HCT116 (cell line): ENCODE results near the gene HACD4. TPM values are rescaled to one million over a fixed set of nuclear protein-coding genes. Genes with fewer than 3 reads are reported as not detected.

Experiments
- ATAC-seq: fragments of 200-7000 bp; cut with Tn5 transposase; 2 replicates; pipeline ENCODE4 v1.9.1; 2020; ENCODE audit warnings: mild to moderate bottlenecking, moderate library complexity
- BruUV-seq: library from RNA; stranded (reverse); fragments of 400-500 nt; replicated peaks from 2 replicates; lab custom pipeline; 2021; lab: Mats Ljungman, UMichigan
- CTCF ChIA-PET: fragments of 300-600 bp; sonication (Branson Sonifier 250); formaldehyde crosslinking; loops from one replicate; lab custom pipeline; 2021; ENCODE audit warnings: antibody characterized with exemption; lab: Charles Lee
- POLR2A ChIA-PET: fragments of 300-600, 350-600 bp; sonication (Branson Sonifier 250); formaldehyde crosslinking; loops from one replicate; lab custom pipeline; 2021; ENCODE audit warnings: antibody characterized with exemption; lab: Charles Lee
- RAD21 ChIA-PET, 2 experiments: fragments of 300-600 bp; sonication (Branson Sonifier 250); formaldehyde crosslinking; loops; one replicate each; lab custom pipeline; 2023; ENCODE audit warnings: low total read pairs in 2 of 2; ENCODE audit not compliant: uncharacterized antibody in 2 of 2, unreplicated experiment in 2 of 2, low non-redundant PET in 1 of 2; lab: Charles Lee
- DNase-seq: peaks from one replicate; pipeline ENCODE4 v3.0.0-alpha.2; 2010; ENCODE audit warnings: low read depth, low spot score
- H2AFZ ChIP-seq: fragments of 200-600 bp; shearing (Covaris generic), sonication (generic); 2 replicates; pipeline ENCODE4 v1.6.1; 2017; ENCODE audit warnings: low read depth, mixed run types, mixed read lengths, antibody characterized with exemption, low read length; ENCODE audit not compliant: poor library complexity, severe bottlenecking
- H3K27ac ChIP-seq: 2 replicates; pipeline ENCODE4 v1.5.1; 2012; ENCODE audit warnings: low read depth, low read length
- H3K27me3 ChIP-seq: fragments of 200-600 bp; sonication (generic); 2 replicates; pipeline ENCODE4 v1.6.1; 2016; ENCODE audit warnings: mixed run types, low read length, mixed read lengths; ENCODE audit not compliant: insufficient read depth
- H3K36me3 ChIP-seq, 2 experiments: fragments of 200-500 bp in 1 of 2; fragments of 200-600 bp in 1 of 2; sonication (Bioruptor generic) in 1 of 2; sonication (generic) in 1 of 2; 2 replicates each; pipeline versions ENCODE4 v1.5.1 to v1.6.1; 2014 to 2016; ENCODE audit warnings: low read length in 2 of 2, inconsistent platforms in 1 of 2, mixed read lengths in 1 of 2, mixed run types in 1 of 2; ENCODE audit not compliant: insufficient read depth in 2 of 2, control insufficient read depth in 1 of 2
- H3K4me1 ChIP-seq, 2 experiments: fragments of 200-600 bp in 1 of 2; sonication (generic) in 1 of 2; 2 replicates each; pipeline versions ENCODE4 v1.5.1 to v1.6.1; 2012 to 2017; ENCODE audit warnings: low read length in 2 of 2, inconsistent platforms in 1 of 2, mild to moderate bottlenecking in 1 of 2, mixed read lengths in 1 of 2, mixed run types in 1 of 2, moderate library complexity in 1 of 2; ENCODE audit not compliant: insufficient read depth in 2 of 2, control insufficient read depth in 1 of 2
- H3K4me2 ChIP-seq: fragments of 200-600 bp; sonication (generic); 2 replicates; pipeline ENCODE4 v1.6.1; 2017; ENCODE audit warnings: mixed run types, low read length, mixed read lengths
- H3K4me3 ChIP-seq, 2 experiments: fragments of 200-600 bp in 1 of 2; sonication (generic) in 1 of 2; replicated peaks in 1 of 2; 2 replicates each; pipeline ENCODE4 v1.5.1; 2011 to 2016; ENCODE audit warnings: low read length in 2 of 2, control low read depth in 1 of 2, low read depth in 1 of 2, mild to moderate bottlenecking in 1 of 2, mixed read lengths in 1 of 2, mixed run types in 1 of 2
- H3K79me2 ChIP-seq: fragments of 200-600 bp; sonication (generic); 2 replicates; pipeline ENCODE4 v1.6.1; 2017; ENCODE audit warnings: mild to moderate bottlenecking, mixed run types, low read length, moderate library complexity, mixed read lengths; ENCODE audit not compliant: insufficient read depth
- H3K9ac ChIP-seq: fragments of 200-600 bp; sonication (generic); 2 replicates; pipeline ENCODE4 v1.6.1; 2016; ENCODE audit warnings: low read length, mixed read lengths
- H3K9me2 ChIP-seq: fragments of 200-600 bp; sonication (generic), shearing (Covaris generic); 2 replicates; pipeline ENCODE4 v1.6.1; 2017; ENCODE audit warnings: mixed run types, mild to moderate bottlenecking, moderate library complexity; ENCODE audit not compliant: insufficient read depth
- H3K9me3 ChIP-seq, 2 experiments: fragments of 200-500 bp in 1 of 2; fragments of 200-600 bp in 1 of 2; sonication (Bioruptor generic) in 1 of 2; sonication (generic) in 1 of 2; 2 replicates each; pipeline ENCODE4 v1.6.1; 2014 to 2017; ENCODE audit warnings: low read length in 2 of 2, mixed read lengths in 2 of 2, inconsistent platforms in 1 of 2, low read depth in 1 of 2, mild to moderate bottlenecking in 1 of 2, mixed run types in 1 of 2, moderate library complexity in 1 of 2; ENCODE audit not compliant: control insufficient read depth in 1 of 2, insufficient read depth in 1 of 2
- H4K20me1 ChIP-seq: fragments of 200-600 bp; sonication (generic), shearing (Covaris generic); 2 replicates; pipeline ENCODE4 v1.6.1; 2017; ENCODE audit warnings: mixed run types, mild to moderate bottlenecking, moderate library complexity; ENCODE audit not compliant: insufficient read depth
- CBX3 ChIP-seq: IDR thresholded peaks from 2 replicates; pipeline ENCODE4 v1.6.1; 2012; ENCODE audit warnings: low read depth
- EGR1 ChIP-seq: IDR thresholded peaks from 2 replicates; pipeline ENCODE4 v1.6.1; 2012; ENCODE audit warnings: low read depth
- ELF1 ChIP-seq: IDR thresholded peaks from 2 replicates; pipeline ENCODE4 v1.6.1; 2012; ENCODE audit warnings: low read depth, borderline replicate concordance
- EZH2phosphoT487 ChIP-seq: fragments of 200-600 bp; IDR thresholded peaks from 2 replicates; pipeline ENCODE4 v1.6.1; 2018; ENCODE audit warnings: antibody characterized with exemption, borderline replicate concordance
- JUND ChIP-seq: IDR thresholded peaks from 2 replicates; pipeline ENCODE4 v1.6.1; 2012
- POLR2A ChIP-seq: IDR thresholded peaks from 2 replicates; pipeline ENCODE4 v1.7.0; 2011; ENCODE audit warnings: borderline replicate concordance; ENCODE audit not compliant: insufficient read depth, insufficient read length; ENCODE audit errors: extremely low read depth
- POLR2AphosphoS5 ChIP-seq: IDR thresholded peaks from 2 replicates; pipeline ENCODE4 v1.6.1; 2011; ENCODE audit warnings: mild to moderate bottlenecking, low read depth, low read length, moderate library complexity
- RAD21 ChIP-seq: IDR thresholded peaks from 2 replicates; pipeline ENCODE4 v1.6.1; 2012; ENCODE audit warnings: low read depth, mild to moderate bottlenecking
- SIN3A ChIP-seq: IDR thresholded peaks from 2 replicates; pipeline ENCODE4 v1.6.1; 2012; ENCODE audit warnings: low read depth
- SRF ChIP-seq: IDR thresholded peaks from 2 replicates; pipeline ENCODE4 v1.6.1; 2012; ENCODE audit warnings: low read depth
- TCF7L2 ChIP-seq: IDR thresholded peaks from 2 replicates; pipeline ENCODE4 v1.7.0; 2011; ENCODE audit warnings: borderline replicate concordance, inconsistent platforms; ENCODE audit not compliant: insufficient read depth, insufficient read length; ENCODE audit errors: extremely low read depth
- ZNF274 ChIP-seq: fragments of 200-500 bp; sonication (Bioruptor generic); IDR thresholded peaks from 2 replicates; pipeline ENCODE4 v1.6.1; 2014; ENCODE audit warnings: mild to moderate bottlenecking, low read depth, low read length, inconsistent platforms
- intact Hi-C: fragments of 100-400 bp; cut with micrococcal nuclease; formaldehyde crosslinking; loops from 2 replicates; pipeline ENCODE4 v1.10.0; 2022
- total RNA-seq: library from RNA; stranded (reverse); gene quantifications from one replicate; pipeline ENCODE4 v1.2.1, GENCODE V29; 2021; ENCODE audit not compliant: unreplicated experiment
- TF ChIP-seq, protein P1 (sequence below): IDR thresholded peaks from 2 replicates; pipeline ENCODE4 v1.6.1; 2011; ENCODE audit warnings: mild to moderate bottlenecking, low read length, moderate library complexity; ENCODE audit not compliant: insufficient replicate concordance; ENCODE audit errors: extremely low read depth
- TF ChIP-seq, protein P2 (sequence below): IDR thresholded peaks from 2 replicates; pipeline ENCODE4 v1.6.1; 2012
- TF ChIP-seq, protein P3 (sequence below): IDR thresholded peaks from 2 replicates; pipeline ENCODE4 v1.6.1; 2012; ENCODE audit warnings: low read depth

HACD4 gene
- total RNA-seq, 1 experiment from 2014 or later, result not detected

DNA sequence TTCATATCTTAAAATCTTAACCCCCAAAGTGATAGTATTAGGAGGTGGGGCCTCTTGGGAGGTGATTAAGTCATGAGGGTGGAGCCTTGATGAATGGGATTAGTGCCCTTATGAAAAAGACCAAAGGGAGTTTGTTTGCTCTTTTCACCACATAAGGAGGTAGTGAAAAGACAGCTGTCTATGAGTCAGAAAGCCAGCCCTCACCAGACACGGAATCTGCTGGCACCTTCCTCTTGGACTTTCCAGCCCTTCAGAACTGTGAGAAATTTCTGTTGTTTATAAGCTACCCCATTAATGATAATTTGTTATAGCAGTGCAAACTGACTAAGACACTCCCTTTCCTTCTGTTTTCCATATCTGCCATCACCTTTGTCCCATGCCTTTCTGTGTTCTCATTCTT lies 25.5 kb upstream of the HACD4 start:
- Histone ChIP-seq H3K4me2 (no peak overlapping the region), H3K27ac (no peak overlapping the region), H3K4me3 (no peak overlapping the region), H3K9me3 (no peaks in the 10 kb centered on the region), H3K79me2 (no peaks in the 10 kb centered on the region), H3K4me1 (peaks cover 0 to 4% of the 10 kb centered on the region in 2 experiments; a peak in 1 of 4 replicates), H3K9me2 (no peaks in the 10 kb centered on the region), H2AFZ (no peak overlapping the region), H3K27me3 (no peaks in the 10 kb centered on the region), H3K9ac (no peak overlapping the region), H3K36me3 (no peaks in the 10 kb centered on the region), H4K20me1 (no peaks in the 10 kb centered on the region)
- DNase-seq (no peak), ATAC-seq (no peak)
- RAD21 ChIA-PET, result no interaction called here
- CTCF ChIA-PET, result no interaction called here
- intact Hi-C loops, result no loop called here
- no peak for TF ChIP-seq POLR2AphosphoS5
- TF ChIP-seq, protein P1, sequence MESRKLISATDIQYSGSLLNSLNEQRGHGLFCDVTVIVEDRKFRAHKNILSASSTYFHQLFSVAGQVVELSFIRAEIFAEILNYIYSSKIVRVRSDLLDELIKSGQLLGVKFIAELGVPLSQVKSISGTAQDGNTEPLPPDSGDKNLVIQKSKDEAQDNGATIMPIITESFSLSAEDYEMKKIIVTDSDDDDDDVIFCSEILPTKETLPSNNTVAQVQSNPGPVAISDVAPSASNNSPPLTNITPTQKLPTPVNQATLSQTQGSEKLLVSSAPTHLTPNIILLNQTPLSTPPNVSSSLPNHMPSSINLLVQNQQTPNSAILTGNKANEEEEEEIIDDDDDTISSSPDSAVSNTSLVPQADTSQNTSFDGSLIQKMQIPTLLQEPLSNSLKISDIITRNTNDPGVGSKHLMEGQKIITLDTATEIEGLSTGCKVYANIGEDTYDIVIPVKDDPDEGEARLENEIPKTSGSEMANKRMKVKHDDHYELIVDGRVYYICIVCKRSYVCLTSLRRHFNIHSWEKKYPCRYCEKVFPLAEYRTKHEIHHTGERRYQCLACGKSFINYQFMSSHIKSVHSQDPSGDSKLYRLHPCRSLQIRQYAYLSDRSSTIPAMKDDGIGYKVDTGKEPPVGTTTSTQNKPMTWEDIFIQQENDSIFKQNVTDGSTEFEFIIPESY, result no peak
- TF ChIP-seq SRF, result no peak
- no peak for TF ChIP-seq ELF1
- no peak for TF ChIP-seq POLR2A
- no peak for TF ChIP-seq EGR1
- TF ChIP-seq RAD21, result no peak
- TF ChIP-seq TCF7L2, result no peak
- no peak for TF ChIP-seq JUND
- POLR2A ChIA-PET, result no interaction called here
- no TSS peak for BruUV-seq

DNA sequence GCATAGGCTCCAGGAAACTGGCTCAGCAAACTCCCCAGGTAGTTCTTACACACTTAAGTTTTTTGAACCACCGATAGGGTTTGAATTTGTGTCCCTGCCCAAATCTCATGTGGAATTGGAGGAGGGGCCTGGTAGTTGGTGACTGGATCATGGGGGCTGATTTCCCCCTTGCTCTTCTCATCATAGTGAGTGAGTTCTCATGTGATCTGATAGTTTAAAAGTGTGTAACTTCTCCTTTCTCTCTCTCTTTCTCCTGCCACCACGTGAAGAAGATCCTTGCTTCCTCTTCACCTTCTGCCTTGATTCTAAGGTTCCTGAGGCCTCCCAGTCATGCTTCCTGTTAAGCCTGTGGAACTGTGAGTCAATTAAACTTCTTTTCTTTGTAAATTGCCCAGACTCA lies 22.4 kb upstream of the HACD4 start:
- Histone ChIP-seq H3K36me3 (no peaks in the 10 kb centered on the region), H3K27ac (no peak overlapping the region), H3K27me3 (no peaks in the 10 kb centered on the region), H4K20me1 (no peaks in the 10 kb centered on the region), H3K4me3 (no peak overlapping the region), H2AFZ (no peak overlapping the region), H3K9ac (no peak overlapping the region), H3K79me2 (no peaks in the 10 kb centered on the region), H3K9me2 (no peaks in the 10 kb centered on the region), H3K4me2 (no peak overlapping the region), H3K4me1 (peaks cover 0 to 4% of the 10 kb centered on the region in 2 experiments; a peak in 1 of 4 replicates), H3K9me3 (no peaks in the 10 kb centered on the region)
- DNase-seq (no peak), ATAC-seq (no peak)
- ChIA-PET POLR2A (no interaction called here), RAD21 (no interaction called here), CTCF (no interaction called here)
- intact Hi-C loops, result no loop called here
- BruUV-seq, result no TSS peak
- no peak for TF ChIP-seq EGR1
- TF ChIP-seq, protein P2, sequence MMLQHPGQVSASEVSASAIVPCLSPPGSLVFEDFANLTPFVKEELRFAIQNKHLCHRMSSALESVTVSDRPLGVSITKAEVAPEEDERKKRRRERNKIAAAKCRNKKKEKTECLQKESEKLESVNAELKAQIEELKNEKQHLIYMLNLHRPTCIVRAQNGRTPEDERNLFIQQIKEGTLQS, result no peak
- no peak for TF ChIP-seq ELF1
- no peak for TF ChIP-seq POLR2AphosphoS5
- no peak for TF ChIP-seq SRF
- TF ChIP-seq, protein P3, sequence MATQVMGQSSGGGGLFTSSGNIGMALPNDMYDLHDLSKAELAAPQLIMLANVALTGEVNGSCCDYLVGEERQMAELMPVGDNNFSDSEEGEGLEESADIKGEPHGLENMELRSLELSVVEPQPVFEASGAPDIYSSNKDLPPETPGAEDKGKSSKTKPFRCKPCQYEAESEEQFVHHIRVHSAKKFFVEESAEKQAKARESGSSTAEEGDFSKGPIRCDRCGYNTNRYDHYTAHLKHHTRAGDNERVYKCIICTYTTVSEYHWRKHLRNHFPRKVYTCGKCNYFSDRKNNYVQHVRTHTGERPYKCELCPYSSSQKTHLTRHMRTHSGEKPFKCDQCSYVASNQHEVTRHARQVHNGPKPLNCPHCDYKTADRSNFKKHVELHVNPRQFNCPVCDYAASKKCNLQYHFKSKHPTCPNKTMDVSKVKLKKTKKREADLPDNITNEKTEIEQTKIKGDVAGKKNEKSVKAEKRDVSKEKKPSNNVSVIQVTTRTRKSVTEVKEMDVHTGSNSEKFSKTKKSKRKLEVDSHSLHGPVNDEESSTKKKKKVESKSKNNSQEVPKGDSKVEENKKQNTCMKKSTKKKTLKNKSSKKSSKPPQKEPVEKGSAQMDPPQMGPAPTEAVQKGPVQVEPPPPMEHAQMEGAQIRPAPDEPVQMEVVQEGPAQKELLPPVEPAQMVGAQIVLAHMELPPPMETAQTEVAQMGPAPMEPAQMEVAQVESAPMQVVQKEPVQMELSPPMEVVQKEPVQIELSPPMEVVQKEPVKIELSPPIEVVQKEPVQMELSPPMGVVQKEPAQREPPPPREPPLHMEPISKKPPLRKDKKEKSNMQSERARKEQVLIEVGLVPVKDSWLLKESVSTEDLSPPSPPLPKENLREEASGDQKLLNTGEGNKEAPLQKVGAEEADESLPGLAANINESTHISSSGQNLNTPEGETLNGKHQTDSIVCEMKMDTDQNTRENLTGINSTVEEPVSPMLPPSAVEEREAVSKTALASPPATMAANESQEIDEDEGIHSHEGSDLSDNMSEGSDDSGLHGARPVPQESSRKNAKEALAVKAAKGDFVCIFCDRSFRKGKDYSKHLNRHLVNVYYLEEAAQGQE, result no peak
- TF ChIP-seq RAD21, result no peak
- no peak for TF ChIP-seq SIN3A
- no peak for TF ChIP-seq EZH2phosphoT487
- no peak for TF ChIP-seq ZNF274
- TF ChIP-seq CBX3, result no peak
